SK-MEL-5 (cell line): ENCODE results near the gene AXIN2. TPM values are rescaled to one million over a fixed set of nuclear protein-coding genes. Genes with fewer than 3 reads are reported as not detected.

ENCODE experiments used
- DNase-seq: peaks from one replicate; pipeline ENCODE4 v3.0.0-alpha.2; 2016; ENCODE audit warnings: low read depth, low spot score
- in situ Hi-C: cut with HindIII; loops from 2 replicates; pipeline ENCODE4 v1.10.0; 2016; ENCODE audit warnings: low sequenced_read_pairs, high pct_unique_total_duplicates, low pct_unique_long_range_greater_than_20kb
- polyA plus RNA-seq, 2 experiments: library from polyadenylated mRNA; depleted of rRNA; stranded (reverse); fragments of >200 nt; gene quantifications; 2 replicates each; pipeline ENCODE4 v1.2.3, GENCODE V29; 2015
- total RNA-seq: library from RNA; depleted of rRNA; stranded (reverse); fragments of >200 nt; shearing (Covaris generic); gene quantifications from 2 replicates; pipeline ENCODE4 v1.2.3, GENCODE V29; 2014; rRNA removed

AXIN2 gene
- 0.83 and 2.0 TPM in 2 replicates for total RNA-seq
- 2.2 and 2.7 TPM in 2 replicates for polyA plus RNA-seq (2015; cell fraction: cytosol; rRNA removed)
- polyA plus RNA-seq (2015; cell fraction: nucleus; rRNA removed), result 3.3 and 3.5 TPM in 2 replicates

- in situ Hi-C loops, result no loop called here
- peak; percentile 93 for DNase-seq
These were observed at the start of gene AXIN2 for GRCh38 chr17:65561452-65562205. Gene AXIN2, minus strand, starts transcription at chr17:65561648. Its CDS starts 3,028 bp downstream, at chr17:65558620.

GRCh38 chr17:65609749-65610148, 48.3 kb upstream of the AXIN2 start:
- in situ Hi-C loops, result no loop called here

GRCh38 chr17:65609286-65609685, 47.8 kb upstream of the AXIN2 start:
- DNase-seq, result no peak
- in situ Hi-C loops, result no loop called here

More at GRCh38 chr17:65609749-65610148, 48.3 kb upstream of the AXIN2 start:
- no peak for DNase-seq

GRCh38 chr17:65604070-65604469, 42.6 kb upstream of the AXIN2 start:
- in situ Hi-C loops, result no loop called here
- DNase-seq, result no peak

GRCh38 chr17:65601881-65602280, 40.4 kb upstream of the AXIN2 start:
- in situ Hi-C loops, result no loop called here
- DNase-seq, result no peak

- in situ Hi-C loops, result no loop called here
- DNase-seq, result no peak
These were observed 39.7 kb upstream of the AXIN2 start for GRCh38 chr17:65601145-65601544.

- DNase-seq, result no peak
- in situ Hi-C loops, result no loop called here
These were observed 39.1 kb upstream of the AXIN2 start for GRCh38 chr17:65600518-65600917.

- no peak for DNase-seq
- in situ Hi-C loops, result no loop called here
These were observed 38.2 kb upstream of the AXIN2 start for GRCh38 chr17:65599650-65600049.

- in situ Hi-C loops, result no loop called here
- DNase-seq, result no peak
These were observed 37.3 kb upstream of the AXIN2 start for GRCh38 chr17:65598746-65599145.

- in situ Hi-C loops, result no loop called here
- DNase-seq, result peak; percentile 32
These were observed 33.7 kb upstream of the AXIN2 start for GRCh38 chr17:65595071-65595656.

GRCh38 chr17:65593855-65594845, 32.7 kb upstream of the AXIN2 start:
- in situ Hi-C loops, result no loop called here
- DNase-seq, result no peak

GRCh38 chr17:65593092-65593854, 31.8 kb upstream of the AXIN2 start:
- in situ Hi-C loops, result no loop called here
- no peak for DNase-seq

GRCh38 chr17:65592125-65592965, 30.9 kb upstream of the AXIN2 start:
- in situ Hi-C loops, result no loop called here

GRCh38 chr17:65589321-65589720, 27.9 kb upstream of the AXIN2 start:
- DNase-seq, result no peak
- in situ Hi-C loops, result no loop called here

More at GRCh38 chr17:65592125-65592965, 30.9 kb upstream of the AXIN2 start:
- no peak for DNase-seq

- in situ Hi-C loops, result no loop called here
- DNase-seq, result no peak
These were observed 26.8 kb upstream of the AXIN2 start for GRCh38 chr17:65588181-65588808.
